Measurements from ENCODE around the gene SLC22A16.
"Not testable (repeated sequence)": the region's sequence is repeated elsewhere in the genome, so short reads cannot be mapped to it uniquely, and the experiment has no call there.

Gene SLC22A16

DNA sequence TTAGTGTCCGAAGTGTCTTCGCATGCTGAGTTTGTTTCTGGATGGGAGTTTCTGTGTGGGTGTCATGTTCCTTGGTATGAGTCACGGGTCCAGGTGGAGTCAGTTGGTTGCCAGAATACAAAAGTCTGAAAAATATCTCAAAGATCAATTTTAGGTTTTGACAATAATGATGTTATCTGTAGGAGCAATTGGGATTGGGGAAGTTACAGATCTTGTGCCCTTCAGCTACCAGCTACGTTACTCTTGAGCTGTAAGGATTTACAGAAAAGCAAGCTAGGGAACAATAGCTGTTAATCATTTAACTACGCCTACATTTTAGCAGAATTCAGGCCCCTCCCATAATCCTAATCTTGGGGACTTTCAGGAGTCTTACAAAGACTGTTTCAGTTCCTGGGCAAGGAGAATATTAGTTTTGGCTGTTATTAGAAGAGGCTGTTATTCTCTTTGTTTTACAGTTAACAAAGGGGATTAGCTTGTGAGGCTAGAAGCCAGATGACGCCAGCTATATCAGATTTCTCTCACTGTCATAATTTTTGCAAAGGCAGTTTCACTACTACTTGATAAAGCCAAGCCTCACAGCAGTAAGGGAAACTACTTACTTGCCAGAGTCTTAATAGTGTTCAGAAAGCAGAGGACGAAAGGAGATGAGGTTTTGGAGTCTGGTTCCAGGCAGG lies 15.4 kb upstream of the SLC22A16 start:
- in situ Hi-C loops (cut with HindIII; ENCODE audit: low sequenced_read_pairs), result no loop called here

DNA sequence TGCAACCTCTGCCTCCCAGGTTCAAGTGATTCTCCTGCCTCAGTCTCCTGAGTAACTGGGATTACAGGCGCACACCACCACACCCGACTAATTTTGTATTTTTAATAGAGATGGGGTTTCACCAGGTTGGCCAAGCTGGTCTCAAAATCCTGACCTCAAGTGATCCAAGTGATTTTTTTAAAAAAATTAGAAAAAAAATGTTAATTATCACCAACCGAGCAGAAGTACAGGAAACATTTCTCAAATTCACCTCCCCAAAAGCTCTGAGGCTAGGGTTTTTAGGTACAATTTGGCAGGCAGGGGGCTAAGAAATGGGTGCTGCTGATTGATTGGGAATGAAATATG lies 14.9 kb upstream of the SLC22A16 start:
- in situ Hi-C loops (cut with HindIII; ENCODE audit: low sequenced_read_pairs), result no loop called here

DNA sequence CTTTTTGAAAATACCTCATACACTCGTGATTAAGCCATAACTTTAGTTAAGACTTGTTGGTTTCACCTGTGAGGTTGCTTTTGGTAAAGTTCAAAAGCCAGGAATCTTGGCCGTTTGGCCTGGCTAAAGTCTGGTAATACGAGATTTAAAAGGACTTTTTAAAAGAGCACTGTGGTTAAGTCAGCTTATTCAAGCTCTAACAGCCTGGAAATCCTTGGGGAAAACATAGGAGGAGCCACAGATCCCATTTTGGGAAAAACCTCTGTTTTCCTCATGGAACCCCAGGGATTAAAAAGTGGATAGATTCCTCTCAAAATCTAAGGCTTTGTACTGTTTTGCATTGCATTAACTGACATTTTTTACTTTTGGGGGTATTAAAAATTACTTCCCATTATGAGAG lies 13.7 kb upstream of the SLC22A16 start:
- in situ Hi-C loops (cut with HindIII; ENCODE audit: low sequenced_read_pairs), result no loop called here

DNA sequence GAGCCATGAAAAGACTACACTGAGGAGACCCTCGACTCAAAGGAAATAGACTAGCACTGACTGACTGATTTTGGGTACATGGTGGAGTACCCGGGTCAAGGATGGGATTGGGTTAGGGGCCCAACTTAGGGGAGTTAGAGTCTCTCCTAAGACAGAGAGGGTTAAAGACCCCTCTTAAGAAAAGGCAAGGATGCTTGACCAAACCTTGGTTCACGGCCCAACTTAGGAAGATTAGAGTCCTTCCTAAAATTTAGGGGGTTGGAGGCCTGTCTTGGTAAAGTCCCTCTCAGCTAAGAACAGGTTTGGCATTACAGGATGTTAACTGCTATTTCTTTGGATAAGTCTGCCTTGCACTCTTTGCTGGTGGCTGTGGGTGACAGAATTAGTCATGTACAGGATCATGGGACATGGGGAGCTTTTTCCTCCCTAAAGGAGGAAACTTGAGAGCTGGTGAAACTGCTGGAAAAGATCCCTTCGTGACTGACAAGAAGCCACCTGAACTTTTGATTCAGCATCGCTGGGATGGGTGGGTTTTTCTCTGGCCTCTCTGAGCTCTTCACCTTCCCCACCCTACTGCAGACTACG lies 12.3 kb upstream of the SLC22A16 start:
- in situ Hi-C loops (cut with HindIII; ENCODE audit: low sequenced_read_pairs), result no loop called here

DNA sequence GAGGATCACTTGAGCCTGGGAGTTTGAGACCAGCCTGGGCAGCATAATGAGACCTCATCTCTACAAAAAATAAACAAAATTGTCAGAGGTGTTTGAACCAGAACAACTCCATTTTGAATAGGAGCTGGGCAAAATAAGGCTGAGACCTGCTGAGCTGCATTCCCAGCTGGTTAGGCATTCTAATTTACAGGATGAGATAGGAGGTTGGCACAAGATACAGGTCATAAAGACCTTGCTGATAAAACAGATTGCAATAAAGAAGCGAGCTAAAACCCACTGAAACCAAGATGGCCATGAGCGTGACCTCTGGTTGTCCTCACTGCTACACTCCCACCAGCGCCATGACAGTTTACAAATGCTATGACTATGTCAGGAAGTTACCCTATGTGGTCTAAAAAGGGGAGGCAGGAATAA lies 11.6 kb upstream of the SLC22A16 start:
- in situ Hi-C loops (cut with HindIII; ENCODE audit: low sequenced_read_pairs), result not testable (repeated sequence)

DNA sequence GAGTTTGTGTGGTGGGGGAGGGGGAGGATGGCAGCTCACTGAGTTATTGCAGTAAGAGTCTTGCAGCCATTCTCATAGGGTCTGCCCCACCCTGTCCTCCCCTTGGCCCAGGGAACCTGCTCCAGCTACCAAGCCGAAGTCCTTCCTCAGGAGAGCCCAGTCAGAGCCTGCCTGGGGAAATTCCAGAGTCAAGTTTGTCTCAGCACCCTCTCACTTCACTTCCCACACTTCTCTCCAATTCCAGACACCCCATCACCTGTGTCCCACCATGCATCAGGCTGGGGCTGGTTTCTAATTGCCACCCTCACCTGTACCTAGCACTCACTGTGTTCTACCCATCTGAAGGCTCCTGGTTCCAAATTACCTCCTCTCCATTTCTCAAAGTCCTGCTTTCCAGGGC lies 10.3 kb upstream of the SLC22A16 start:
- in situ Hi-C loops (cut with HindIII; ENCODE audit: low sequenced_read_pairs), result no loop called here

DNA sequence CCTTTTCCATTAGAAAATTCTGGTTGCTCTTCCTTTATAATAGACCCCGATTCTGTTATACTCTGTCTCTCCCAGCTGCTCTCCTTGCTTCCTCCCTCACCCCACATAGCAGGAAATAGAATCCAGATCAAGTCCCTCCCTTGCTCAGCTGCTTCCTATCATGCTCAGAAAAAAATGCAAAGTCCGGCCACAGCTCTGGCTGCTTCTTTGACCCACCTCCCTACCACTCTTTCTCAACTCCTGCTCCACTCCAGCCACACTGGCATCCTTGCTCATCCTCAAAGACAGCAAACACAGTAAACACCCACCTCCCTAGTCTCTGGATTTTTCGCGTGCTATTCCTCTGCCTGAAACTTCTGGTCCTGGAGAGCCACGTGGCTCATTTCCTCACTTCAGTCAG lies 9.1 kb upstream of the SLC22A16 start:
- in situ Hi-C loops (cut with HindIII; ENCODE audit: low sequenced_read_pairs), result no loop called here

- in situ Hi-C loops (cut with HindIII; ENCODE audit: low sequenced_read_pairs), result no loop called here
Observed at GRCh38 chr6:110484321-110484720, 7.9 kb upstream of the SLC22A16 start.

DNA sequence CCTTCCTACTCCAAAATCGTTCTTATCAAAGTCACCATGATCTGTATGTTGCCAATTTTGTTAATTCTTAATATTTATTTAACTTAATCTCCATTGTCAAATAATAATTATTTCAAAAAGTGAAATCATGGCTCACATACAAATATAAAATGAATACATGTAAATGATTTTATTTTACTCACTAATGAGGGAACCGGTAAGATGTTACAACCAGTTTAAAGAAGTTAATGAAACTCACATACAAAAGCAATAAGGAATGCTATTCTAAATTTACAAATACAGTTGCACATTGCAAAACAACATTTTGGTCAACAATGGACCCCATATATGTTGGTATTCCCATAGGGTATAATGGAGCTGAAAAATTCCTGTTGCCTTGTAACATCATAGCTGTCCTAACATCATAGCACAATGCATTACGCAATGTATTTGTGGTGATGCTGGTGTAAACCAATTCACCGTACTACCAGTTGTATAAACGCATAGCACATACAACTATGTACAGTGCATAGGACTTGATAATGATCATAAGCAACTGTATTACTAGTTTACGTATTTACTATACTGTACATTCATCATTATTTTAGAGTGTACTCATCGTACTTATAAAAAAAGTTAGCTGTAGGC lies 6.5 kb upstream of the SLC22A16 start:
- in situ Hi-C loops (cut with HindIII; ENCODE audit: low sequenced_read_pairs), result no loop called here

- in situ Hi-C loops (cut with HindIII; ENCODE audit: low sequenced_read_pairs), result no loop called here
Observed at GRCh38 chr6:110481081-110481480, 4.7 kb upstream of the SLC22A16 start.

DNA sequence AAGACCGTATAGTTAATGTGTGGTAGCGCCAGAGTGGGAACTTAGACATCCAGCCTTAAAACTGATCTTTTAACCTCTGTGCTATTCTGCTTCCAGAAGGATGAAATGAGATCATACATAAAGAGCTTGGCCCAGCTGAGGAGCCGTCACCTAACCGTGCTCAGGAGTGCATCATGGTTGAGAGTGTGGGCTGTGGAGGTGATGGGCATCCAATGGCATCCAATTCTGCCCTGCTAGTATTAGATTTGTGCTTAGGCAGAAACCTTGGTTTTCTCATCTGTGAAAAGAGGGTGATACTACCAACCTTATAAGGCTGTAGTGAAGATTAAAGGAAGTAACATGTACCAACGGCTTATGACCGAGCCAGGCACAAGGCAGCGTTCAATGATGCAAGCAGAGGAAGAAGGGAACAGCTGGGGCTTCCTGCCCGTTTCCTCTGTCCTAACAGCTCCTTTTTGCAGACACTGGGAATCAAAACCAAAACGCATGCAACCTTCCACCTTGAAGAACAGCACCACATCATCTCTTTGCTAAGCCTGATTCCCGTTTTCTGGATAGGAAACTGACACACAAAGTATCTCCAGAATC lies 1.3 kb downstream of the SLC22A16 start:
- in situ Hi-C loops (cut with HindIII; ENCODE audit: low sequenced_read_pairs), result no loop called here

DNA sequence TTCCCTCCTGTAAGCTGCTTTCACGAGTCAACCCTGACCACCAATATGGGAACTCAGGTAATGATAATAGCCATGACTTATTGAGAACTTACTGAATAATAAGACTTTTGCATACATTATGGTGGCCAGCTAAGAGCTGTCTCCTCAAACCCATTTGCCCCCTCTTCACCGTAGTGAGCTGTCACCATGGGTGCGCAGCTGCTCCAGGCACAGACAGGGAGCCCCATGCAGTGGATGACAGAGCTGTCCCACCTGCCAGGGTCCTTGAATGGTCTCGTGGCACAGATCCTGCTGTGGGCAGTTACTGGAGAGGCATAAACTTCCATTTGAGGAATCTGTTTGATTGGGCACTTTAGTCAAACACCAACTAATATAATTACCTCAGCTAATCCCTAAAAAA lies 1.9 kb downstream of the SLC22A16 start:
- in situ Hi-C loops (cut with HindIII; ENCODE audit: low sequenced_read_pairs), result no loop called here

DNA sequence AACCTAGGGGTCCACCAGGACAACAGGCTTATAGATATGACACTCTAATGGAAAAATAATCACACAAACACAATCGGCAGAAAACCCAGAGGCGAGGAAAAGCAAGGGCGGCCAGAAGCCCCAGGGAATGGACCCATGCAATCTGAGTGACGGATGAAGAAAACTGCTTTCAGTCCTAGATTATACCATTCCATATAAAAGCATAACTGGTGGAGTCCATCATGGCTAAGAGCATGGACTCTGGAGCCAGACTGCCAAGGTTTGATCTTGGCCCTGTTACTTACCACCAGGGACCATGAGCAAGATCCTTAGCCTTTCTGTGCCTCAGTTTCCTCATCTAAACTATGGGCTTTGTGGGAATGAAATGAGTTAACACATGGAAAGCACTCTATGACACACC lies 3.7 kb downstream of the SLC22A16 start:
- in situ Hi-C loops (cut with HindIII; ENCODE audit: low sequenced_read_pairs), result no loop called here

GRCh38 chr6:110471726-110472365 lies 4.6 kb downstream of the SLC22A16 start:
- in situ Hi-C loops (cut with HindIII; ENCODE audit: low sequenced_read_pairs), result no loop called here

- in situ Hi-C loops (cut with HindIII; ENCODE audit: low sequenced_read_pairs), result no loop called here
Observed at GRCh38 chr6:110468731-110469130, 7.7 kb downstream of the SLC22A16 start.

- in situ Hi-C loops (cut with HindIII; ENCODE audit: low sequenced_read_pairs), result no loop called here
Observed at GRCh38 chr6:110467566-110468140, 8.8 kb downstream of the SLC22A16 start.

DNA sequence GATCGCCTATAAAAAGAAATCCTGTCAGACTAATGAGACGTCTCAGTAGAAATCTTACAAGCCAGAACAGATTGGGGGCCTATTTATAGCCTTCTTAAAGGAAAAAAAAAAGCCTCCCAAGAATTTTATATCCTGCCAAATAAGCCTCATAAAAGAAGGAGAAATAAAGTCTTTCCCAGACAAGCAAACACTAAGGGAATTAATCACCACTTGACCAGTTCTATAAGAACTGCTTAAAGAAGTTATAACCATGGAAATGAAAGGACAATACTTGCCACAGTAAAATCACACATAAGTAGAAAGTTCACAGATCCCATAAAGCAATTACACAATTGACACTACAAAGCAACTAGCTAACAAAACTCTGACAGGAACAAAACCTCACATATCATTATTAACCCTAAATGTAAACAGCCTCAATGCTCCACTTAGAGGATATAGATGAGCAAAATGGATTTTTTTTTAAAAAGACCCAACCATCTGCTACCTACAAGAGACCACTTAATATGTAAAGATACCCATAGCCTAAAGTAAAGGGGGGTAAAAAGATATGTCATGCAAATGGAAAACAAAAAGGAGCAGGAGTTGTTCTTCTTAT lies 13.4 kb downstream of the SLC22A16 start:
- in situ Hi-C loops (cut with HindIII; ENCODE audit: low sequenced_read_pairs), result no loop called here

- in situ Hi-C loops (cut with HindIII; ENCODE audit: low sequenced_read_pairs), result no loop called here
Observed at GRCh38 chr6:110461376-110461775, 15.0 kb downstream of the SLC22A16 start.

- in situ Hi-C loops (cut with HindIII; ENCODE audit: low sequenced_read_pairs), result no loop called here
Observed at GRCh38 chr6:110459137-110459536, 17.3 kb downstream of the SLC22A16 start.

GRCh38 chr6:110458476-110458875 lies 17.9 kb downstream of the SLC22A16 start:
- in situ Hi-C loops (cut with HindIII; ENCODE audit: low sequenced_read_pairs), result no loop called here

DNA sequence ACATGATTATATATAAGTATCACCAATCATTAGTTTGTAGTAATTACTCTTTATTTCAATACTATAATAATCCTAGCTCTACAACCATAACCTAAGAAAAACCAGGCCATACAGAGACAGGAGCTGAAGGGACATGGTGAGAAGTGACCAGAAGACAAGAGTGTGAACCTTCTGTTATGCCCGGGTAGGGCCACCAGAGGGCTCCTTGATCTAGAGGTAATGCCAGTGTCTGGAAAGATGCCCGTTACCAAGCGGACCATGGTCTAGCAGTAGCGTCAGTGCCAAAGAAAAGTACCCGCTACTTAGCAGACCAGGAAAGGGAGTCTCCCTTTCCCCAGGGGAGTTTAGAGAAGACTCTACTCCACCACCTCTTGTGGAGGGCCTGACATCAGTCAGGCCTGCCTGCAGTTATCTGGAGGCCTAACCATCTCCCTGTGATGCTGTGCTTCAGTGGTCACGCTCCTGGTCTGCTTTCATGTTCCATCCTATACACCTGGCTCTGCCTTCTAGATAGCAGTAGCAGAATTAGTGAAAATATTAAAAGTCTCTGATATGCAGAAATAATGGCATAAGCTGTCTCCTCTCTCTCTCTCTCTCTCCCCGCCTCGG lies 18.7 kb downstream of the SLC22A16 start:
- in situ Hi-C loops (cut with HindIII; ENCODE audit: low sequenced_read_pairs), result not testable (repeated sequence)
